CD4-positive, alpha-beta memory T cell (primary cell): ENCODE data around the gene NEU2. TPM values are rescaled to one million over a fixed set of nuclear protein-coding genes. Genes with fewer than 3 reads are reported as not detected.

ENCODE experiments used
- CTCF ChIA-PET: fragments of 350-600 bp; sonication (Branson Sonifier 250); formaldehyde crosslinking; loops from one replicate; lab custom pipeline; 2021; ENCODE audit warnings: inconsistent platforms; ENCODE audit not compliant: partially characterized antibody; lab: Charles Lee
- POLR2A ChIA-PET: fragments of 350-600 bp; sonication (Branson Sonifier 250); formaldehyde crosslinking; loops from one replicate; lab custom pipeline; 2021; ENCODE audit not compliant: partially characterized antibody; lab: Charles Lee
- DNase-seq, 5 donors: peaks; one replicate each; pipeline versions ENCODE4 v3.0.0 to v3.0.0-alpha.2; 2020 to 2022; ENCODE audit warnings: mixed read lengths in 1 of 5
- H3K27ac ChIP-seq: one replicate; pipeline ENCODE4 v1.7.0; 2013; ENCODE audit warnings: low read depth, low read length
- H3K27me3 ChIP-seq: 2 replicates; pipeline ENCODE4 v1.7.0; 2013; ENCODE audit warnings: mild to moderate bottlenecking, low read length, moderate library complexity; ENCODE audit not compliant: insufficient read depth
- H3K36me3 ChIP-seq: 2 replicates; pipeline ENCODE4 v1.7.0; 2013; ENCODE audit warnings: mild to moderate bottlenecking, low read length, moderate library complexity; ENCODE audit not compliant: insufficient read depth
- H3K4me1 ChIP-seq: 2 replicates; pipeline ENCODE4 v1.7.0; 2013; ENCODE audit warnings: mild to moderate bottlenecking, low read length, moderate library complexity; ENCODE audit not compliant: insufficient read depth
- H3K4me3 ChIP-seq, 2 donors: one replicate each; pipeline ENCODE4 v1.7.0; 2013; ENCODE audit warnings: low read length in 2 of 2, mild to moderate bottlenecking in 1 of 2
- H3K9me3 ChIP-seq, 2 donors: one replicate each; pipeline ENCODE4 v1.7.0; 2013; ENCODE audit warnings: low read length in 2 of 2, control low read depth in 1 of 2; ENCODE audit not compliant: control insufficient read depth in 1 of 2
- H3K27ac Mint-ChIP-seq, 7 donors: one replicate each; pipeline ENCODE4 v1.8.0; 2020 to 2021; ENCODE audit warnings: mixed read lengths in 7 of 7, mild to moderate bottlenecking in 6 of 7, inconsistent platforms in 3 of 7, moderate library complexity in 3 of 7
- H3K27me3 Mint-ChIP-seq, 2 donors: one replicate each; pipeline ENCODE4 v1.8.0; 2020 to 2021; ENCODE audit warnings: mixed read lengths in 2 of 2
- H3K36me3 Mint-ChIP-seq, 2 donors: one replicate each; pipeline ENCODE4 v1.8.0; 2020 to 2021; ENCODE audit warnings: mixed read lengths in 2 of 2, inconsistent platforms in 1 of 2, mild to moderate bottlenecking in 1 of 2
- H3K4me1 Mint-ChIP-seq, 4 donors: one replicate each; pipeline ENCODE4 v1.8.0; 2020 to 2021; ENCODE audit warnings: mixed read lengths in 4 of 4, mild to moderate bottlenecking in 1 of 4
- H3K4me3 Mint-ChIP-seq, 8 donors: one replicate each; pipeline ENCODE4 v1.8.0; 2020 to 2021; ENCODE audit warnings: mixed read lengths in 8 of 8, mild to moderate bottlenecking in 7 of 8, moderate library complexity in 6 of 8, inconsistent platforms in 3 of 8
- H3K9me3 Mint-ChIP-seq, 8 donors: one replicate each; pipeline ENCODE4 v1.8.0; 2020 to 2021; ENCODE audit warnings: mixed read lengths in 8 of 8, mild to moderate bottlenecking in 5 of 8, inconsistent platforms in 3 of 8, moderate library complexity in 1 of 8
- intact Hi-C: fragments of 100-400 bp; cut with micrococcal nuclease; formaldehyde crosslinking; loops from one replicate; pipeline ENCODE4 v1.15.1; 2023
- polyA plus RNA-seq, 2 donors: library from polyadenylated mRNA; unstranded; fragments of 300-500 nt; fragmentation: Illumina TruSeq; gene quantifications; one replicate each; pipeline ENCODE4 v1.2.3, GENCODE V29; 2021
- total RNA-seq, 2 experiments: library from RNA; stranded (reverse); gene quantifications; one replicate each; pipeline ENCODE4 v1.2.3, GENCODE V29; 2021

NEU2 gene
- total and polyA plus RNA-seq, 4 experiments from 2014 or later: not detected

GRCh38 chr2:232994446-232994845 lies 38.0 kb upstream of the NEU2 start:
- Mint-ChIP-seq H3K27me3 (no peaks in the 10 kb centered on the region), H3K4me1 (no peaks in the 10 kb centered on the region), H3K9me3 (no peaks in the 10 kb centered on the region), H3K4me3 (no peak overlapping the region), H3K27ac (no peak overlapping the region), H3K36me3 (peaks cover 0 to 3% of the 10 kb centered on the region in 2 donors)
- no peak overlapping the region for H3K27ac ChIP-seq
- no peak for DNase-seq
- intact Hi-C loops: no loop called here
- no peaks in the 10 kb centered on the region for H3K36me3 ChIP-seq
- H3K9me3 ChIP-seq: no peaks in the 10 kb centered on the region
- ChIA-PET POLR2A (no interaction called here), CTCF (no interaction called here)
- H3K4me1 ChIP-seq: no peaks in the 10 kb centered on the region
- H3K4me3 ChIP-seq: no peak overlapping the region
- no peaks in the 10 kb centered on the region for H3K27me3 ChIP-seq

- Histone ChIP-seq H3K27ac (no peak overlapping the region), H3K9me3 (no peaks in the 10 kb centered on the region), H3K27me3 (no peaks in the 10 kb centered on the region), H3K4me1 (no peaks in the 10 kb centered on the region), H3K36me3 (no peaks in the 10 kb centered on the region), H3K4me3 (no peak overlapping the region)
- POLR2A ChIA-PET: no interaction called here
- no peaks in the 10 kb centered on the region for H3K9me3 Mint-ChIP-seq
- no peak for DNase-seq
- H3K4me3 Mint-ChIP-seq: no peak overlapping the region
- H3K36me3 Mint-ChIP-seq: no peaks in the 10 kb centered on the region
- peaks cover 0 to 3% of the 10 kb centered on the region in 2 donors for H3K27me3 Mint-ChIP-seq
- CTCF ChIA-PET: no interaction called here
- peak overlapping the region in 1 of 7 donors; percentile 20 for H3K27ac Mint-ChIP-seq
- intact Hi-C loops: no loop called here
- H3K4me1 Mint-ChIP-seq: no peaks in the 10 kb centered on the region
These were observed 34.5 kb upstream of the NEU2 start for GRCh38 chr2:232997749-232998665.

- no peak overlapping the region for H3K4me3 ChIP-seq
- H3K9me3 ChIP-seq: no peaks in the 10 kb centered on the region
- intact Hi-C loops: no loop called here
- DNase-seq: no peak
- H3K27me3 ChIP-seq: no peaks in the 10 kb centered on the region
- no peak overlapping the region for H3K27ac ChIP-seq
- ChIA-PET CTCF (no interaction called here), POLR2A (no interaction called here)
- no peak overlapping the region for H3K27ac Mint-ChIP-seq
- H3K36me3 ChIP-seq: no peaks in the 10 kb centered on the region
- H3K9me3 Mint-ChIP-seq: no peaks in the 10 kb centered on the region
- no peaks in the 10 kb centered on the region for H3K4me1 ChIP-seq
- H3K27me3 Mint-ChIP-seq: peaks cover 0 to 3% of the 10 kb centered on the region in 2 donors
- no peaks in the 10 kb centered on the region for H3K4me1 Mint-ChIP-seq
- no peak overlapping the region for H3K4me3 Mint-ChIP-seq
- H3K36me3 Mint-ChIP-seq: no peaks in the 10 kb centered on the region
These were observed 33.8 kb upstream of the NEU2 start for GRCh38 chr2:232998666-232998985.

- Histone ChIP-seq H3K36me3 (no peaks in the 10 kb centered on the region), H3K27ac (no peak overlapping the region), H3K9me3 (no peaks in the 10 kb centered on the region), H3K4me3 (no peak overlapping the region), H3K4me1 (no peaks in the 10 kb centered on the region), H3K27me3 (no peaks in the 10 kb centered on the region)
- ChIA-PET POLR2A (no interaction called here), CTCF (no interaction called here)
- Mint-ChIP-seq H3K36me3 (no peaks in the 10 kb centered on the region), H3K27ac (no peak overlapping the region), H3K27me3 (peaks cover 0 to 5% of the 10 kb centered on the region in 2 donors), H3K4me1 (no peaks in the 10 kb centered on the region), H3K4me3 (no peak overlapping the region), H3K9me3 (no peaks in the 10 kb centered on the region)
- DNase-seq: no peak
- intact Hi-C loops: no loop called here
These were observed 33.1 kb upstream of the NEU2 start for GRCh38 chr2:232999354-232999753.

GRCh38 chr2:233000886-233001750 lies 31.4 kb upstream of the NEU2 start:
- no peaks in the 10 kb centered on the region for H3K27me3 ChIP-seq
- Mint-ChIP-seq H3K27me3 (peaks cover 3 to 6% of the 10 kb centered on the region in 2 donors), H3K4me1 (no peaks in the 10 kb centered on the region), H3K36me3 (no peaks in the 10 kb centered on the region), H3K4me3 (no peak overlapping the region), H3K9me3 (no peaks in the 10 kb centered on the region), H3K27ac (peak overlapping the region in 1 of 7 donors; percentile 39)
- no peak overlapping the region for H3K4me3 ChIP-seq
- no peaks in the 10 kb centered on the region for H3K4me1 ChIP-seq
- H3K36me3 ChIP-seq: no peaks in the 10 kb centered on the region
- intact Hi-C loops: no loop called here
- no peaks in the 10 kb centered on the region for H3K9me3 ChIP-seq
- CTCF ChIA-PET: no interaction called here
- POLR2A ChIA-PET: no interaction called here
- H3K27ac ChIP-seq: no peak overlapping the region
- no peak for DNase-seq

GRCh38 chr2:233002829-233003657 lies 29.4 kb upstream of the NEU2 start:
- no peaks in the 10 kb centered on the region for H3K36me3 Mint-ChIP-seq
- Histone ChIP-seq H3K27me3 (no peaks in the 10 kb centered on the region), H3K36me3 (no peaks in the 10 kb centered on the region), H3K27ac (no peak overlapping the region), H3K4me3 (no peak overlapping the region), H3K9me3 (no peaks in the 10 kb centered on the region), H3K4me1 (no peaks in the 10 kb centered on the region)
- no peaks in the 10 kb centered on the region for H3K4me1 Mint-ChIP-seq
- H3K27ac Mint-ChIP-seq: peak overlapping the region in 1 of 7 donors; percentile 48
- no peak for DNase-seq
- no peak overlapping the region for H3K4me3 Mint-ChIP-seq
- POLR2A ChIA-PET: no interaction called here
- intact Hi-C loops: no loop called here
- peaks cover 3 to 6% of the 10 kb centered on the region in 2 donors for H3K27me3 Mint-ChIP-seq
- CTCF ChIA-PET: no interaction called here
- no peaks in the 10 kb centered on the region for H3K9me3 Mint-ChIP-seq
